Panc1 (cell line): ENCODE data around the gene CSF1R. TPM values are rescaled to one million over a fixed set of nuclear protein-coding genes. Genes with fewer than 3 reads are reported as not detected.

Source experiments
- ATAC-seq: fragments of 200-7000 bp; cut with Tn5 transposase; 2 replicates; pipeline ENCODE4 v1.9.1; 2020; ENCODE audit warnings: mild to moderate bottlenecking, moderate library complexity
- BruUV-seq: library from RNA; stranded (reverse); fragments of 400-500 nt; replicated peaks from 2 replicates; lab custom pipeline; 2021; lab: Mats Ljungman, UMichigan
- CTCF ChIA-PET: fragments of 300-600 bp; sonication (Branson Sonifier 250); formaldehyde crosslinking; loops from one replicate; lab custom pipeline; 2022; ENCODE audit warnings: antibody characterized with exemption; lab: Charles Lee
- POLR2A ChIA-PET: fragments of 300-600 bp; sonication (Branson Sonifier 250); formaldehyde crosslinking; loops from one replicate; lab custom pipeline; 2022; ENCODE audit warnings: antibody characterized with exemption; lab: Charles Lee
- DNase-seq: peaks from one replicate; pipeline ENCODE4 v3.0.0-alpha.2; 2010; ENCODE audit warnings: low read depth, low spot score
- H3K27ac ChIP-seq: 2 replicates; pipeline ENCODE4 v1.5.1; 2011; ENCODE audit warnings: mild to moderate bottlenecking, low read length, inconsistent platforms
- H3K27me3 ChIP-seq: fragments of 200-500 bp; sonication (Bioruptor generic); 2 replicates; pipeline ENCODE4 v1.6.0; 2014; ENCODE audit warnings: low read length, inconsistent platforms; ENCODE audit not compliant: control insufficient read depth, insufficient read depth
- H3K36me3 ChIP-seq: fragments of 200-500 bp; sonication (Bioruptor generic); 2 replicates; pipeline ENCODE4 v1.5.1; 2014; ENCODE audit warnings: inconsistent platforms, mild to moderate bottlenecking, low read length, moderate library complexity; ENCODE audit not compliant: control insufficient read depth, insufficient read depth
- H3K4me1 ChIP-seq: 2 replicates; pipeline ENCODE4 v1.5.1; 2011; ENCODE audit warnings: inconsistent platforms, mild to moderate bottlenecking, low read length, moderate library complexity; ENCODE audit not compliant: control insufficient read depth, insufficient read depth
- H3K4me3 ChIP-seq, 2 experiments: 2 replicates each; pipeline ENCODE4 v1.5.1; 2011 to 2012; ENCODE audit warnings: low read depth in 2 of 2, low read length in 2 of 2, mild to moderate bottlenecking in 2 of 2, inconsistent platforms in 1 of 2, moderate library complexity in 1 of 2
- H3K9me3 ChIP-seq: fragments of 200-500 bp; sonication (Bioruptor generic); 2 replicates; pipeline ENCODE4 v1.5.1; 2014; ENCODE audit warnings: low read depth, mild to moderate bottlenecking, inconsistent platforms, low read length, moderate library complexity; ENCODE audit not compliant: control insufficient read depth, insufficient read depth
- CTCF ChIP-seq: fragments of 450-650 bp; IDR thresholded peaks from 2 replicates; pipeline ENCODE4 v1.5.1; 2017; ENCODE audit warnings: mild to moderate bottlenecking
- POLR2AphosphoS5 ChIP-seq: IDR thresholded peaks from 2 replicates; pipeline ENCODE4 v1.6.1; 2012; ENCODE audit warnings: mild to moderate bottlenecking, low read depth, low read length, moderate library complexity
- REST ChIP-seq, 2 experiments: IDR thresholded peaks; 2 replicates each; pipeline ENCODE4 v1.6.1; 2011 to 2012; ENCODE audit warnings: low read depth in 2 of 2, control low read depth in 1 of 2, low read length in 1 of 2, mild to moderate bottlenecking in 1 of 2, moderate library complexity in 1 of 2; ENCODE audit not compliant: insufficient read depth in 1 of 2
- SIN3A ChIP-seq: IDR thresholded peaks from 2 replicates; pipeline ENCODE4 v1.6.1; 2012; ENCODE audit warnings: low read depth, mild to moderate bottlenecking, low read length, moderate library complexity, borderline replicate concordance; ENCODE audit not compliant: insufficient read depth
- TCF7L2 ChIP-seq: IDR thresholded peaks from 2 replicates; pipeline ENCODE4 v1.6.1; 2011; ENCODE audit warnings: mild to moderate bottlenecking, low read depth, low read length, inconsistent platforms
- in situ Hi-C: cut with HindIII; loops from 2 replicates; pipeline ENCODE4 v1.10.0; 2016; ENCODE audit warnings: low sequenced_read_pairs, low pct_unique_long_range_greater_than_20kb
- intact Hi-C: fragments of 100-400 bp; cut with micrococcal nuclease; formaldehyde crosslinking; loops from one replicate; pipeline ENCODE4 v1.10.0; 2022; ENCODE audit not compliant: unreplicated experiment
- total RNA-seq: library from RNA; stranded (reverse); gene quantifications from one replicate; pipeline ENCODE4 v1.2.1, GENCODE V29; 2021; ENCODE audit not compliant: unreplicated experiment

The CSF1R gene
- total RNA-seq, 1 experiment from 2014 or later = 0.05 TPM

- no peaks in the 10 kb centered on the region for H3K4me1 ChIP-seq
- POLR2A ChIA-PET = no interaction called here
- in situ Hi-C loops = no loop called here
- BruUV-seq = no TSS peak
- no peaks in the 10 kb centered on the region for H3K9me3 ChIP-seq
- no peak for TF ChIP-seq CTCF
- TF ChIP-seq POLR2AphosphoS5 = no peak
- TF ChIP-seq REST (IDR thresholded peaks at IDR 0.05; ENCODE audit: insufficient read depth in 1 of 2, low read depth in 2 of 2, low read length in 1 of 2) = no peak
- no peak for TF ChIP-seq SIN3A
- no peak for TF ChIP-seq TCF7L2
- H3K4me3 ChIP-seq = no peak overlapping the region
- no peak for ATAC-seq
- H3K27ac ChIP-seq = no peak overlapping the region
- DNase-seq = no peak
- no peaks in the 10 kb centered on the region for H3K27me3 ChIP-seq
- no peaks in the 10 kb centered on the region for H3K36me3 ChIP-seq
- intact Hi-C loops = no loop called here
- CTCF ChIA-PET = no interaction called here
Measured at GRCh38 chr5:150106674-150107426, 20.5 kb upstream of the CSF1R start.

GRCh38 chr5:150105928-150106615 is 19.7 kb upstream of the CSF1R start:
- Histone ChIP-seq H3K4me1 (no peaks in the 10 kb centered on the region), H3K36me3 (no peaks in the 10 kb centered on the region), H3K27ac (no peak overlapping the region), H3K27me3 (no peaks in the 10 kb centered on the region), H3K4me3 (no peak overlapping the region), H3K9me3 (no peaks in the 10 kb centered on the region)
- intact Hi-C loops (no loop called here), in situ Hi-C loops (no loop called here)
- POLR2A ChIA-PET = no interaction called here
- no peak for ATAC-seq
- TF ChIP-seq POLR2AphosphoS5 (no peak), CTCF (no peak), SIN3A (no peak), TCF7L2 (no peak), REST (IDR thresholded peaks at IDR 0.05; ENCODE audit: insufficient read depth in 1 of 2, low read depth in 2 of 2, low read length in 1 of 2) (no peak)
- no TSS peak for BruUV-seq
- DNase-seq = no peak
- CTCF ChIA-PET = no interaction called here
